ENCODE data around the gene HAO1. TPM values are rescaled to one million over a fixed set of nuclear protein-coding genes. Genes with fewer than 3 reads are reported as not detected.

Gene HAO1
- total RNA-seq, 1 donor from 2014 or later, result not detected

DNA sequence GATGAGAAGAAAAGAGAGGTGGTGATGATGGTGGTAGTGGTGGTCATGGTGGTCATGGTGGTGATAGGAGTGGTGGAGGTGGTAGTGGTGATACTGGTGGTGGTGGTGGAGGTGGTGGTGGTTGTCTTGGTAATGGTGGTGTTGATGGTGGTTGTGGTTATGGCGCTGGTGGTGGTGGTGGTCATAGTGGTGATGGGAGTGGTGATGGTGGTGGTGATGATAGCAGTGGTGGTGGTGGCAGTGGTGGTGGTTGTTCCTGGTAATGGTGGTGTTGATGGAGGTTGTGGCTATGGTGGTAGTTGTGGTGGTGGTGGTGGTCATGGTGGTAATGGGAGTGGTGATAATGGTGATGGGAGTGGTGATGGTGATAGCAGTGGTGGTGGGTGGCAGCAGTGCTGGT is 36.8 kb downstream of the HAO1 start:
- Mint-ChIP-seq H3K4me3 (ENCODE audit: unreplicated experiment) (no peak overlapping the region), H3K27ac (ENCODE audit: unreplicated experiment) (no peak overlapping the region), H3K9me3 (ENCODE audit: unreplicated experiment) (no peaks in the 10 kb centered on the region), H3K27me3 (ENCODE audit: unreplicated experiment) (no peaks in the 10 kb centered on the region), H3K4me1 (ENCODE audit: low read depth, unreplicated experiment) (no peaks in the 10 kb centered on the region), H3K36me3 (ENCODE audit: unreplicated experiment) (no peaks in the 10 kb centered on the region)
- DNase-seq, result no peak
- TF ChIP-seq, protein P1, sequence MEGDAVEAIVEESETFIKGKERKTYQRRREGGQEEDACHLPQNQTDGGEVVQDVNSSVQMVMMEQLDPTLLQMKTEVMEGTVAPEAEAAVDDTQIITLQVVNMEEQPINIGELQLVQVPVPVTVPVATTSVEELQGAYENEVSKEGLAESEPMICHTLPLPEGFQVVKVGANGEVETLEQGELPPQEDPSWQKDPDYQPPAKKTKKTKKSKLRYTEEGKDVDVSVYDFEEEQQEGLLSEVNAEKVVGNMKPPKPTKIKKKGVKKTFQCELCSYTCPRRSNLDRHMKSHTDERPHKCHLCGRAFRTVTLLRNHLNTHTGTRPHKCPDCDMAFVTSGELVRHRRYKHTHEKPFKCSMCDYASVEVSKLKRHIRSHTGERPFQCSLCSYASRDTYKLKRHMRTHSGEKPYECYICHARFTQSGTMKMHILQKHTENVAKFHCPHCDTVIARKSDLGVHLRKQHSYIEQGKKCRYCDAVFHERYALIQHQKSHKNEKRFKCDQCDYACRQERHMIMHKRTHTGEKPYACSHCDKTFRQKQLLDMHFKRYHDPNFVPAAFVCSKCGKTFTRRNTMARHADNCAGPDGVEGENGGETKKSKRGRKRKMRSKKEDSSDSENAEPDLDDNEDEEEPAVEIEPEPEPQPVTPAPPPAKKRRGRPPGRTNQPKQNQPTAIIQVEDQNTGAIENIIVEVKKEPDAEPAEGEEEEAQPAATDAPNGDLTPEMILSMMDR (IDR thresholded peaks at IDR 0.05; ENCODE audit: partially characterized antibody, unreplicated experiment), result no peak

DNA sequence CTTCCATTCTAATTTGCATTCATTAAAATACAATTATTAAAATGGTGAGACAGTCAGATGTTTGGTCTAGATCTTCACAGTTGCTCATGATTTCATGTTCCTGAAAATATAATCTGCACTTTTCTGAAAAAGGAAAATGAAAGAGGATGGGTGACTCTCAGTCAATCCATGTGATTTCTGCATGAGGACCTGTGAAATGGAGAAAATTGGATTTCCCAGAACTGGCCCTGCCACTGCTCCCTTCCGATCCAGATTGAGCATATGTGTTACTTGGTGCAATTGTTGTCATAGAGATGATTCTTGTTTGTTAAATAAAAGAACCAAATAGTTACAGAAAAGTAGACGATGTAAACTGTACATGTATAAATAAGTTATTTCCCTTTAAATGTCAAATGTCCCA is 37.4 kb downstream of the HAO1 start:
- TF ChIP-seq, protein P1 (IDR thresholded peaks at IDR 0.05; ENCODE audit: partially characterized antibody, unreplicated experiment), result no peak
- Mint-ChIP-seq H3K27me3 (ENCODE audit: unreplicated experiment) (no peaks in the 10 kb centered on the region), H3K4me3 (ENCODE audit: unreplicated experiment) (no peak overlapping the region), H3K27ac (ENCODE audit: unreplicated experiment) (no peak overlapping the region), H3K36me3 (ENCODE audit: unreplicated experiment) (no peaks in the 10 kb centered on the region), H3K9me3 (ENCODE audit: unreplicated experiment) (no peaks in the 10 kb centered on the region), H3K4me1 (ENCODE audit: low read depth, unreplicated experiment) (no peaks in the 10 kb centered on the region)
- no peak for DNase-seq

GRCh38 chr20:7897781-7898364 is 42.4 kb downstream of the HAO1 start:
- Mint-ChIP-seq H3K36me3 (ENCODE audit: unreplicated experiment) (no peaks in the 10 kb centered on the region), H3K9me3 (ENCODE audit: unreplicated experiment) (no peaks in the 10 kb centered on the region), H3K27ac (ENCODE audit: unreplicated experiment) (no peak overlapping the region), H3K4me3 (ENCODE audit: unreplicated experiment) (no peak overlapping the region), H3K27me3 (ENCODE audit: unreplicated experiment) (no peaks in the 10 kb centered on the region), H3K4me1 (ENCODE audit: low read depth, unreplicated experiment) (no peaks in the 10 kb centered on the region)
- TF ChIP-seq, protein P1 (IDR thresholded peaks at IDR 0.05; ENCODE audit: partially characterized antibody, unreplicated experiment), result no peak
- no peak for DNase-seq

GRCh38 chr20:7893014-7893730 is 47.1 kb downstream of the HAO1 start:
- TF ChIP-seq, protein P1 (IDR thresholded peaks at IDR 0.05; ENCODE audit: partially characterized antibody, unreplicated experiment), result no peak
- no peak for DNase-seq
- no peaks in the 10 kb centered on the region for H3K27me3 Mint-ChIP-seq (ENCODE audit: unreplicated experiment)
- H3K27ac Mint-ChIP-seq (ENCODE audit: unreplicated experiment), result no peak overlapping the region
- H3K9me3 Mint-ChIP-seq (ENCODE audit: unreplicated experiment), result no peaks in the 10 kb centered on the region
- no peaks in the 10 kb centered on the region for H3K36me3 Mint-ChIP-seq (ENCODE audit: unreplicated experiment)
- H3K4me1 Mint-ChIP-seq (ENCODE audit: low read depth, unreplicated experiment), result no peaks in the 10 kb centered on the region
- no peak overlapping the region for H3K4me3 Mint-ChIP-seq (ENCODE audit: unreplicated experiment)

DNA sequence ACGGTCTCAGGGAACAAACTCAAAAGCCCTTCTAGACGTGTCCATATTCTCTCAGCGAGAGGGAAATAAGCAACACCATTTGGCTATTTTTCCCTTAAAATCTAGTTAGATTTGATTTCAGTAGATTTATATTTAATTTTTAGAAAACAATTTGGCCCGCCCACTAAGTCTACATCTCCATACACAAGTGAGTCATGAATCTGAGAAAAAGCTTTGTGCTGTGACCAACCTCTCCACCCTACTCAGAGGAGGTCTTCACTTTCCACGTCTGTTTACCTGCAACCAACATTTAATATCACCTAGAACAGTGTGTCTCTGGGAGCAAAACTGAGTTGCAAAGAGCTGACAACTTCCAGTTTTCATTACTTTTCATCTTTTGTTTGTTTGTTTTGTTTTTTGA is 48.6 kb downstream of the HAO1 start:
- H3K4me3 Mint-ChIP-seq (ENCODE audit: unreplicated experiment), result no peak overlapping the region

More for the DNA sequence above, 48.6 kb downstream of the HAO1 start:
- DNase-seq, result no peak
- TF ChIP-seq, protein P1 (IDR thresholded peaks at IDR 0.05; ENCODE audit: partially characterized antibody, unreplicated experiment), result no peak
- Mint-ChIP-seq H3K36me3 (ENCODE audit: unreplicated experiment) (no peaks in the 10 kb centered on the region), H3K4me1 (ENCODE audit: low read depth, unreplicated experiment) (no peaks in the 10 kb centered on the region), H3K27me3 (ENCODE audit: unreplicated experiment) (no peaks in the 10 kb centered on the region), H3K9me3 (ENCODE audit: unreplicated experiment) (no peaks in the 10 kb centered on the region), H3K27ac (ENCODE audit: unreplicated experiment) (no peak overlapping the region)

All from glutamatergic neuron (in vitro differentiated cells).